HL-60 (cell line): ENCODE results near the gene SH3BP2.

Experiments used
- DNase-seq, 2 experiments: peaks; one replicate each; pipeline ENCODE4 v3.0.0-alpha.2; 2010 to 2020; ENCODE audit warnings: low read depth in 1 of 2, low spot score in 1 of 2
- H3K27ac ChIP-seq: fragments of 250-450 bp; sonication (Bioruptor Pico); replicated peaks from 2 replicates; pipeline ENCODE4 v1.5.1; 2020; ENCODE audit warnings: mild to moderate bottlenecking, moderate library complexity
- H3K27me3 ChIP-seq: fragments of 250-450 bp; sonication (Bioruptor Pico); 2 replicates; pipeline ENCODE4 v1.5.1; 2021; ENCODE audit warnings: mild to moderate bottlenecking, moderate library complexity; ENCODE audit not compliant: insufficient read depth, poor library complexity, severe bottlenecking
- H3K4me3 ChIP-seq: replicated peaks from 2 replicates; pipeline ENCODE4 v1.5.1; 2011; ENCODE audit warnings: mild to moderate bottlenecking, control low read depth, low read length; ENCODE audit not compliant: insufficient read depth
- CTCF ChIP-seq: IDR thresholded peaks from one replicate; pipeline ENCODE4 v1.5.1; 2011; ENCODE audit warnings: low read length, control low read depth, inconsistent platforms; ENCODE audit not compliant: insufficient read depth
- GABPA ChIP-seq: IDR thresholded peaks from 2 replicates; pipeline ENCODE4 v1.6.1; 2012; ENCODE audit warnings: low read depth
- POLR2AphosphoS5 ChIP-seq: IDR thresholded peaks from 2 replicates; pipeline ENCODE4 v1.6.1; 2012; ENCODE audit warnings: low read depth
- REST ChIP-seq: IDR thresholded peaks from 2 replicates; pipeline ENCODE4 v1.6.1; 2012; ENCODE audit warnings: low read depth; ENCODE audit not compliant: insufficient replicate concordance
- SPI1 ChIP-seq: IDR thresholded peaks from 2 replicates; pipeline ENCODE4 v1.6.1; 2012; ENCODE audit warnings: low read depth, mild to moderate bottlenecking, borderline replicate concordance

SH3BP2 gene

GRCh38 chr4:2804449-2804972 lies 11.6 kb downstream of the SH3BP2 start:
- no peak for DNase-seq
- no peaks in the 10 kb centered on the region for H3K27me3 ChIP-seq
- H3K4me3 ChIP-seq: no peak overlapping the region
- TF ChIP-seq GABPA: no peak
- no peak for TF ChIP-seq CTCF
- no peak for TF ChIP-seq POLR2AphosphoS5
- TF ChIP-seq SPI1: no peak
- no peak for TF ChIP-seq REST
- H3K27ac ChIP-seq: no peak overlapping the region

GRCh38 chr4:2804973-2805501 lies 12.2 kb downstream of the SH3BP2 start:
- no peak overlapping the region for H3K27ac ChIP-seq
- no peak for DNase-seq
- H3K27me3 ChIP-seq: no peaks in the 10 kb centered on the region
- no peak overlapping the region for H3K4me3 ChIP-seq
- TF ChIP-seq POLR2AphosphoS5: no peak
- TF ChIP-seq CTCF: no peak
- TF ChIP-seq REST: no peak
- TF ChIP-seq GABPA: no peak
- no peak for TF ChIP-seq SPI1

GRCh38 chr4:2805712-2806389 lies 13.0 kb downstream of the SH3BP2 start:
- Histone ChIP-seq H3K4me3 (no peak overlapping the region), H3K27me3 (no peaks in the 10 kb centered on the region), H3K27ac (no peak overlapping the region)
- no peak for DNase-seq
- no peak for TF ChIP-seq POLR2AphosphoS5
- TF ChIP-seq GABPA: no peak
- TF ChIP-seq CTCF: no peak
- no peak for TF ChIP-seq REST
- TF ChIP-seq SPI1: no peak
